Adrenal gland (tissue), 12 donors: ENCODE measurements around the gene GPSM1. TPM values are rescaled to one million over a fixed set of nuclear protein-coding genes. Genes with fewer than 3 reads are reported as not detected.

Source experiments
- DNase-seq, 7 donors: peaks; one replicate each; pipeline ENCODE4 v3.0.0-alpha.2; 2019 to 2020
- H3K27ac ChIP-seq, 5 donors: fragments of 200-600 bp; sonication (generic) in 4 of 5; 1 replicate in 3 of 5; 2 replicates in 2 of 5; pipeline versions ENCODE4 v1.5.1 to v1.8.0; 2016 to 2020; ENCODE audit warnings: mild to moderate bottlenecking in 1 of 5
- H3K27me3 ChIP-seq: fragments of 200-600 bp; 2 replicates; pipeline ENCODE4 v1.8.0; 2021
- H3K36me3 ChIP-seq, 2 donors: fragments of 200-600 bp; replicated peaks in 1 of 2; 1 replicate in 1 of 2; 2 replicates in 1 of 2; pipeline versions ENCODE4 v1.5.1 to v1.8.0; 2018 to 2022
- H3K4me1 ChIP-seq, 2 donors: fragments of 200-600 bp; replicated peaks in 1 of 2; 1 replicate in 1 of 2; 2 replicates in 1 of 2; pipeline versions ENCODE4 v1.5.1 to v1.8.0; 2018 to 2021
- H3K4me3 ChIP-seq, 4 donors: fragments of 200-600 bp; sonication (generic) in 3 of 4; one replicate each; pipeline ENCODE4 v1.5.1; 2016 to 2018
- H3K9me3 ChIP-seq, 3 donors: fragments of 200-600 bp; sonication (generic) in 1 of 3; replicated peaks in 1 of 3; 1 replicate in 2 of 3; 2 replicates in 1 of 3; pipeline versions ENCODE4 v1.5.1 to v1.8.0; 2016 to 2021
- POLR2A ChIP-seq, 2 donors: fragments of 450-650 bp; IDR thresholded peaks; one replicate each; pipeline ENCODE4 v1.6.1; 2017; ENCODE audit warnings: antibody characterized with exemption in 2 of 2, mild to moderate bottlenecking in 2 of 2, moderate library complexity in 1 of 2
- WGBS, 4 donors: extraction: QIAGEN DNeasy Blood & Tissue Kit in 2 of 4; methylation state at CpG; one replicate each; pipeline versions ENCODE4 v1.1.5 to v1.1.7; 2013 to 2017; 5-methylcytosine and 5-hydroxymethylcytosine counted together
- intact Hi-C, 2 donors: fragments of 100-400 bp; cut with DNase I; formaldehyde crosslinking; loops; one replicate each; pipeline versions ENCODE4 v1.14.1 to v1.15.0; 2022 to 2023
- polyA plus RNA-seq, 3 donors: library from polyadenylated mRNA; stranded (reverse); fragments of 200-250 nt in 2 of 3; fragments of 350-450 nt in 1 of 3; fragmentation: Illumina TruSeq in 1 of 3; extraction: RNeasy Lipid Tissue Mini Kit (QIAGEN cat#74804) in 1 of 3; gene quantifications; one replicate each; pipeline ENCODE4 v1.2.3, GENCODE V29; 2013 to 2014
- total RNA-seq, 9 donors: library from RNA; depleted of rRNA in 4 of 9; stranded (reverse); fragments of >200 nt in 4 of 9; fragments of 120-200 nt in 1 of 9; fragmentation: NEBNext Ultra II Directional in 1 of 9; extraction: Animal tissue kit (Norgen Biotek cat#: 25700) in 1 of 9; gene quantifications; one replicate each; pipeline versions ENCODE4 v1.1.0 to v1.2.4, GENCODE V29; 2013 to 2023
- TF ChIP-seq, protein P1 (sequence below), 6 experiments: fragments of 450-650 bp in 4 of 6; fragments of 200-600 bp in 2 of 6; sonication (generic) in 1 of 6; IDR thresholded peaks; 1 replicate in 5 of 6; 2 replicates in 1 of 6; pipeline versions ENCODE4 v1.5.1 to v1.8.0; 2016 to 2021; ENCODE audit warnings: antibody characterized with exemption in 6 of 6, mild to moderate bottlenecking in 2 of 6, moderate library complexity in 1 of 6
- donor health status: healthy with polysubstance abuse.
- donor health status: Bipolar disorder and iron deficiency.
- donor health status: DM: yes; HTN: yes; CAD: no.
- donor health status: DM: no; HTN: no; CAD: no.
- donor health status: DM: no; HTN: no; CAD: no.
- donor health status: DM: yes; HTN: yes; CAD: no.

Gene GPSM1
- total and polyA plus RNA-seq, 12 donors = 2.9 to 50.4 (median 17.2) TPM

DNA sequence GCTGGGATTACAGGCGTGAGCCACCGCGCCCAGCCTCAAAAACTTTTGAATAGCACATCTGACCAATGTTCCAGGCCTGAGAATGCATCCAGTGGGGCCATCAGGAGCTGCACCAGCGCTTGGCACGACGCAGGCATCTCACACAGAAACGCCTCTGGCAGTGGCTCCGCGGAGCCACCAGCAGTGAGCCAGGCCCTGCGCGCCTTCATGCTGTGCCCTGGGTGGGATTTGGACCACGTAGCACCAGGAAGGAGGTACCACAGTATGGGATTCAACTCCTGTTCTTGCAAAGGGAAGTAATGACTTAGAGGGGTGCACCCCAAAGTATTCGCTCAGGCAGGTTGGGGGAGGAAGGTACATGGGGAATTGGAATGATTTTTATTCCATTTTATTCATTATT lies 26.5 kb upstream of the GPSM1 start:
- Histone ChIP-seq H3K4me3 (no peak overlapping the region), H3K4me1 (no peaks in the 10 kb centered on the region), H3K9me3 (no peaks in the 10 kb centered on the region), H3K27ac (no peak overlapping the region), H3K27me3 (peaks cover 7% of the 10 kb centered on the region), H3K36me3 (no peaks in the 10 kb centered on the region)
- TF ChIP-seq POLR2A (IDR thresholded peaks at IDR 0.05) = no peak
- TF ChIP-seq, protein P1, sequence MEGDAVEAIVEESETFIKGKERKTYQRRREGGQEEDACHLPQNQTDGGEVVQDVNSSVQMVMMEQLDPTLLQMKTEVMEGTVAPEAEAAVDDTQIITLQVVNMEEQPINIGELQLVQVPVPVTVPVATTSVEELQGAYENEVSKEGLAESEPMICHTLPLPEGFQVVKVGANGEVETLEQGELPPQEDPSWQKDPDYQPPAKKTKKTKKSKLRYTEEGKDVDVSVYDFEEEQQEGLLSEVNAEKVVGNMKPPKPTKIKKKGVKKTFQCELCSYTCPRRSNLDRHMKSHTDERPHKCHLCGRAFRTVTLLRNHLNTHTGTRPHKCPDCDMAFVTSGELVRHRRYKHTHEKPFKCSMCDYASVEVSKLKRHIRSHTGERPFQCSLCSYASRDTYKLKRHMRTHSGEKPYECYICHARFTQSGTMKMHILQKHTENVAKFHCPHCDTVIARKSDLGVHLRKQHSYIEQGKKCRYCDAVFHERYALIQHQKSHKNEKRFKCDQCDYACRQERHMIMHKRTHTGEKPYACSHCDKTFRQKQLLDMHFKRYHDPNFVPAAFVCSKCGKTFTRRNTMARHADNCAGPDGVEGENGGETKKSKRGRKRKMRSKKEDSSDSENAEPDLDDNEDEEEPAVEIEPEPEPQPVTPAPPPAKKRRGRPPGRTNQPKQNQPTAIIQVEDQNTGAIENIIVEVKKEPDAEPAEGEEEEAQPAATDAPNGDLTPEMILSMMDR (IDR thresholded peaks at IDR 0.05) = no peak
- intact Hi-C loops = no loop called here
- WGBS, 4 donors = 87 to 91% (median 87%) methylated on average over 5 to 13 of the region's 13 CpGs
- DNase-seq = no peak

DNA sequence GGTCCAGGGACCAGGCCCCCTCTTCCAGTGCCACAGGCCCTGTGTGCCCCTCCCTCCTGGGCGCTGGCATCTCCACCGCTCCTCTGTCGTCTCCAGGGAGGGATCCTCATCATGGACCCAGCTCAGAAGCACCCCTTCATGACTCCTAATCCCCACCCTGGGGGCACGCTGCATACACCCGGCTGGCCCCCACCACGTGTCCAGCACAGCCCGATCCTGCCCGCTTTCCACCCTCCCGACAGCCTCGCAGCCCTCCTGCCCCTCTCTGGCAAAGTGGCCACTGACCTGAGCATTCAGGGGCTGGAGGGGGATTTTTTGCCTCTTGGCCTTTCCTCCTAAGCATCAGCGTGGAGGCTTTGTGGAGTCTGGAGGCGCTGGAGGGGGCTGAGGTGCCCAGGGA lies 24.8 kb upstream of the GPSM1 start:
- WGBS, 4 donors = 78 to 95% (median 87%) methylated on average over 11 to 12 of the region's 12 CpGs
- DNase-seq = no peak
- Histone ChIP-seq H3K27ac (no peak overlapping the region), H3K9me3 (no peaks in the 10 kb centered on the region), H3K36me3 (no peaks in the 10 kb centered on the region), H3K27me3 (no peaks in the 10 kb centered on the region), H3K4me1 (no peaks in the 10 kb centered on the region), H3K4me3 (no peak overlapping the region)
- TF ChIP-seq POLR2A (IDR thresholded peaks at IDR 0.05) = no peak
- TF ChIP-seq, protein P1 (IDR thresholded peaks at IDR 0.05) = no peak
- intact Hi-C loops = no loop called here

DNA sequence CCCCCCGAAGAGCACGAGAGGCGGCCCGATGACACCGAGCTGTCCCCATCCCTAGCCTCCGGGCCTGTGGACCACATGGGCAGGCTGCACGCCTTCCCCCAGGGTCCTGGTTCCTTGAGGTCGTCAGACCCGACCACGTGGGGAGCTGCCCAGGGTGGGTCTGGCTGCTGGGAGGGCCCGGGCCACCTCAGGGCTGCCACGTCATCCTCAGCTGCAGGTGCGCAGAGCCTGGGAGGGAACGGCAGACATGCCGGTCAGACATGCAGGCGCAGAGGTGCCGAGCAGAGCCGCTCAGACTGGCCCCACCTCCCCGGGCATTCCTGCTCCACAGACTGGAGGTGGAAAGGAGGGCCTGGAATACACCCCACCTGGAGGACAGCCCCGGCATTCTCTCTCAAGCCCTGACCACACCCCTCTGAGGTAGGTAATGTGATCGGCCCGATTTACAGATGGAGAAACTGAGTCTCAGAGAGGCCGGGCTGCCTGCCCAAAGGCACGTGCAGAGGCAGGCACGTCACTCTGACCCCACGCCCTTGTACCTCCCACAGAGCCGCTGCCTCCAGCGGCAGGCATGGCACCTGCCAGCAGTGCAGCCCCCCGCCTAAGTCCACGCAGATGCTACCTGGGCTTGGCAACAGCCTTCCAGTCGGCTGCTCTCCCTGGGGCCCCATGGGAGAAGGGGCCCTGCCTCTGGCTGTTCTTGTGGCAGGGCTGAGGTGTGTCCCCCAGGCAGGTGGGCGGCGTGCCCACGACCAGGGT lies 24.1 kb upstream of the GPSM1 start:
- no peak for TF ChIP-seq POLR2A (IDR thresholded peaks at IDR 0.05)
- TF ChIP-seq, protein P1 (IDR thresholded peaks at IDR 0.05) = no peak
- no peak overlapping the region for H3K27ac ChIP-seq
- intact Hi-C loops = no loop called here
- H3K36me3 ChIP-seq = no peaks in the 10 kb centered on the region
- 77 to 90% (median 86%) methylated on average over 6 to 34 of the region's 34 CpGs for WGBS, 4 donors
- H3K4me1 ChIP-seq = no peaks in the 10 kb centered on the region
- no peaks in the 10 kb centered on the region for H3K27me3 ChIP-seq
- DNase-seq = no peak
- no peaks in the 10 kb centered on the region for H3K9me3 ChIP-seq
- no peak overlapping the region for H3K4me3 ChIP-seq

DNA sequence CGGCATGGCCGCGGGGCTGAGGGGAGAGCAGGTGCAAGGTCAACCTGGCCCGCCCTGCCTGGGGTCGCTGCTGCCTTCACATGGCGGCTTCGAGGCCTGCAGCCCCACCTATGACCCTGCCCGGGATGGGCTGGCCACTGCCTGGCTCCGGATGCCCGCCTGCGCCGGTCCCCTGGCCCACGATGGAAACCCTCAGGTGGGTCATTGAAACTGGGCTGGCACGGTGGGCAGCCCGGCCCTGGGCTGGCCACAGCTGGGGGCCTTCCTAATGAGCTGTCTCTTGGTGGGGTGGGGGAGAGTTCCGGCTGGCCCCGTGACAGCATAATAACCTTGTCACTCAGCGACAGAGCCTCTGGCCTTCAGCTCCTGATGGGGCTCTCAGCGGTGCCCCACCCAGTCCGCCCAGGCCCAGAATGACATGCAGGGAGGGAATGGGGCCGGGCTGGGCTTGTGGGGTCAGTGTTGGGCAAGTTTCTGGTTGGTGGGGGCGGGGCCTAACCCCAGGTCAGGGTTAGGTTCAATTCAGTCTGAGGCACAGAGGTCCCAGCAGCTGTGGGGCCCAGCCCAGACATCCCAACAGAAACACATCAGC lies 23.4 kb upstream of the GPSM1 start, which contains the start of gene CCDC187:
CCDC187 (minus strand) TSS at position 270 of the 592 bp plus-strand sequence; CDS start at position 6, 264 bp downstream.
- no peaks in the 10 kb centered on the region for H3K9me3 ChIP-seq
- WGBS, 4 donors = 57 to 64% (median 62%) methylated on average over 2 to 22 of the region's 22 CpGs
- DNase-seq = no peak
- intact Hi-C loops = no loop called here
- no peaks in the 10 kb centered on the region for H3K36me3 ChIP-seq
- no peak within 1 kb of the TSS for H3K27ac ChIP-seq
- no peaks in the 10 kb centered on the region for H3K4me1 ChIP-seq
- TF ChIP-seq, protein P1 (IDR thresholded peaks at IDR 0.05) = no peak
- TF ChIP-seq POLR2A (IDR thresholded peaks at IDR 0.05) = no peak
- H3K27me3 ChIP-seq = no peaks in the 10 kb centered on the region
- H3K4me3 ChIP-seq = no peak within 1 kb of the TSS
